H9 (cell line): Measurements from ENCODE around the gene RUSC2. TPM values are rescaled to one million over a fixed set of nuclear protein-coding genes. Genes with fewer than 3 reads are reported as not detected.

ENCODE experiments used
- DNase-seq: peaks from one replicate; pipeline ENCODE4 v3.0.0-alpha.2; 2017
- H2AFZ ChIP-seq: one replicate; pipeline ENCODE4 v1.6.1; 2013; ENCODE audit warnings: mild to moderate bottlenecking, low read length, control low read depth, moderate library complexity
- H2AK5ac ChIP-seq: 2 replicates; pipeline ENCODE4 v1.6.1; 2013; ENCODE audit warnings: low read length, control low read depth, mixed read lengths; ENCODE audit not compliant: insufficient read length
- H2BK120ac ChIP-seq: one replicate; pipeline ENCODE4 v1.6.1; 2013; ENCODE audit warnings: low read depth, mild to moderate bottlenecking, low read length, control low read depth, inconsistent platforms; ENCODE audit not compliant: poor library complexity, severe bottlenecking
- H2BK12ac ChIP-seq: 2 replicates; pipeline ENCODE4 v1.6.1; 2013; ENCODE audit warnings: low read length, control low read depth, mixed read lengths, low read depth; ENCODE audit not compliant: insufficient read length
- H2BK15ac ChIP-seq: 2 replicates; pipeline ENCODE4 v1.6.1; 2013; ENCODE audit warnings: low read depth, low read length, control low read depth
- H2BK20ac ChIP-seq: one replicate; pipeline ENCODE4 v1.6.1; 2013; ENCODE audit warnings: low read depth, mild to moderate bottlenecking, low read length, control low read depth, inconsistent platforms; ENCODE audit not compliant: poor library complexity, severe bottlenecking
- H2BK5ac ChIP-seq: 2 replicates; pipeline ENCODE4 v1.6.1; 2013; ENCODE audit warnings: low read length, control low read depth, mixed read lengths; ENCODE audit not compliant: insufficient read length
- H3K14ac ChIP-seq: 2 replicates; pipeline ENCODE4 v1.6.1; 2013; ENCODE audit warnings: low read length, control low read depth; ENCODE audit not compliant: insufficient read depth
- H3K18ac ChIP-seq: 2 replicates; pipeline ENCODE4 v1.6.1; 2013; ENCODE audit warnings: low read depth, mild to moderate bottlenecking, mixed read lengths, low read length, control low read depth; ENCODE audit not compliant: insufficient read length
- H3K23ac ChIP-seq: 2 replicates; pipeline ENCODE4 v1.6.1; 2013; ENCODE audit warnings: low read length, control low read depth, mixed read lengths, low read depth; ENCODE audit not compliant: insufficient read length
- H3K23me2 ChIP-seq: 2 replicates; pipeline ENCODE4 v1.6.1; 2013; ENCODE audit warnings: low read depth, mild to moderate bottlenecking, mixed read lengths, low read length, control low read depth; ENCODE audit not compliant: insufficient read length, poor library complexity, severe bottlenecking
- H3K27ac ChIP-seq: 2 replicates; pipeline ENCODE4 v1.5.1; 2013; ENCODE audit warnings: low read length, control low read depth, mixed read lengths, low read depth; ENCODE audit not compliant: insufficient read length
- H3K27me3 ChIP-seq: 2 replicates; pipeline ENCODE4 v1.6.1; 2013; ENCODE audit warnings: low read length, control low read depth, inconsistent platforms; ENCODE audit not compliant: insufficient read depth
- H3K4ac ChIP-seq: 2 replicates; pipeline ENCODE4 v1.6.1; 2013; ENCODE audit warnings: low read depth, mild to moderate bottlenecking, control low read depth, inconsistent platforms, low read length, moderate library complexity
- H3K4me1 ChIP-seq: 2 replicates; pipeline ENCODE4 v1.6.1; 2013; ENCODE audit warnings: low read length, control low read depth, inconsistent platforms; ENCODE audit not compliant: insufficient read depth
- H3K4me2 ChIP-seq: 2 replicates; pipeline ENCODE4 v1.6.1; 2013; ENCODE audit warnings: low read length, control low read depth, mixed read lengths; ENCODE audit not compliant: insufficient read length, insufficient read depth
- H3K56ac ChIP-seq: 2 replicates; pipeline ENCODE4 v1.6.1; 2013; ENCODE audit warnings: low read depth, mild to moderate bottlenecking, mixed read lengths, low read length, control low read depth; ENCODE audit not compliant: insufficient read length
- H3K79me1 ChIP-seq: 2 replicates; pipeline ENCODE4 v1.6.1; 2013; ENCODE audit warnings: low read depth, mild to moderate bottlenecking, moderate library complexity, low read length, control low read depth, inconsistent platforms; ENCODE audit not compliant: insufficient read depth, poor library complexity, severe bottlenecking
- H3K79me2 ChIP-seq: 2 replicates; pipeline ENCODE4 v1.6.1; 2013; ENCODE audit warnings: low read length, control low read depth, inconsistent platforms; ENCODE audit not compliant: insufficient read depth
- H3K9ac ChIP-seq: 2 replicates; pipeline ENCODE4 v1.6.1; 2013; ENCODE audit warnings: low read length, control low read depth, mixed read lengths; ENCODE audit not compliant: insufficient read length; ENCODE audit errors: extremely low read depth
- H3K9me3 ChIP-seq: one replicate; pipeline ENCODE4 v1.6.1; 2013; ENCODE audit warnings: low read depth, low read length, inconsistent platforms; ENCODE audit not compliant: control insufficient read depth
- H3T11ph ChIP-seq: one replicate; pipeline ENCODE4 v1.6.1; 2013; ENCODE audit warnings: mild to moderate bottlenecking, low read length, control low read depth, inconsistent platforms
- H4K20me1 ChIP-seq: one replicate; pipeline ENCODE4 v1.6.1; 2013; ENCODE audit not compliant: control insufficient read depth, insufficient read length, insufficient read depth
- H4K5ac ChIP-seq: 2 replicates; pipeline ENCODE4 v1.6.1; 2013; ENCODE audit warnings: low read depth, mild to moderate bottlenecking, mixed read lengths, low read length, control low read depth; ENCODE audit not compliant: insufficient read length
- H4K8ac ChIP-seq: replicated peaks from 2 replicates; pipeline ENCODE4 v1.6.1; 2013; ENCODE audit warnings: low read length, control low read depth, mixed read lengths, low read depth; ENCODE audit not compliant: insufficient read length
- H4K91ac ChIP-seq: 2 replicates; pipeline ENCODE4 v1.6.1; 2013; ENCODE audit warnings: low read depth, mild to moderate bottlenecking, moderate library complexity, mixed read lengths, low read length, control low read depth; ENCODE audit not compliant: insufficient read length
- H3K27ac Mint-ChIP-seq, 3 experiments: 2 replicates in 2 of 3; 3 replicates in 1 of 3; pipeline ENCODE4 v1.8.0; 2020 to 2021; ENCODE audit warnings: mixed read lengths in 3 of 3, mild to moderate bottlenecking in 1 of 3, moderate library complexity in 1 of 3
- H3K27me3 Mint-ChIP-seq: 2 replicates; pipeline ENCODE4 v1.8.0; 2021; ENCODE audit warnings: low read depth, mild to moderate bottlenecking, moderate library complexity, mixed read lengths
- H3K36me3 Mint-ChIP-seq, 3 experiments: 2 replicates in 2 of 3; 3 replicates in 1 of 3; pipeline ENCODE4 v1.8.0; 2020 to 2021; ENCODE audit warnings: low read depth in 3 of 3, mixed read lengths in 3 of 3; ENCODE audit not compliant: insufficient read depth in 1 of 3
- H3K4me1 Mint-ChIP-seq, 2 experiments: 2 replicates each; pipeline ENCODE4 v1.8.0; 2020; ENCODE audit warnings: mixed read lengths in 2 of 2
- H3K4me3 Mint-ChIP-seq, 2 experiments: 2 replicates in 1 of 2; 3 replicates in 1 of 2; pipeline ENCODE4 v1.8.0; 2020 to 2021; ENCODE audit warnings: mild to moderate bottlenecking in 2 of 2, mixed read lengths in 2 of 2, moderate library complexity in 1 of 2
- H3K9me3 Mint-ChIP-seq, 2 experiments: 2 replicates in 1 of 2; 3 replicates in 1 of 2; pipeline ENCODE4 v1.8.0; 2020; ENCODE audit warnings: mild to moderate bottlenecking in 2 of 2, mixed read lengths in 2 of 2, moderate library complexity in 1 of 2
- total RNA-seq: library from RNA; stranded (reverse); gene quantifications from 2 replicates; pipeline ENCODE4 v1.2.1, GENCODE V29; 2021
- TF ChIP-seq, protein P1 (sequence below): fragments of 200-600 bp; sonication (generic); conservative IDR thresholded peaks from 3 replicates; pipeline ENCODE4 v1.8.0; 2021; ENCODE audit warnings: antibody characterized with exemption, mild to moderate bottlenecking

The RUSC2 gene
- total RNA-seq, 1 experiment from 2014 or later = 6.3 TPM

DNA sequence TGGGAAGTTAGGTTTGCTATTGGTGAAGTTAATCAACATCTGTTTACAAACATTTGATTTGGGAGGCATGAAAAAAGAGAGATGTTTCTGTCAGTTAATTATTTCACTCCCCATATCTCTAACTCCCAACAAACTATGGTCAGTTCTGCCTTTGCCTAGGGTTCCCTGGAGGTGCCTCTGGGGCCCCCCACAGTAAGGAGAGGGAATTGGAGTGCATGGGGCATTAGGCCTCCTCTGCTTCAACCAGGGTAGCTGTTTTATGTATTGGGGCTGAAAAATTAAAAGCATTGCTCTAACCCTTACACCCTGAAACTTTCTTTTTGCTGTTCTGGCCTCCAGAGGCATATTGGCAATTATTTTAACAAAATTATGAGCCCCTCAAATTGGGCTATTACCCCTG, 32.3 kb downstream of the RUSC2 start:
- no peak overlapping the region for H3K9ac ChIP-seq
- H3K4ac ChIP-seq = no peak overlapping the region
- H3K27me3 ChIP-seq = no peaks in the 10 kb centered on the region
- no peak overlapping the region for H2BK120ac ChIP-seq
- H3T11ph ChIP-seq = no peak overlapping the region
- Mint-ChIP-seq H3K4me1 (peaks cover 33 to 36% of the 10 kb centered on the region in 2 experiments), H3K27ac (no peak overlapping the region), H3K36me3 (no peaks in the 10 kb centered on the region), H3K27me3 (no peaks in the 10 kb centered on the region), H3K9me3 (no peaks in the 10 kb centered on the region), H3K4me3 (no peak overlapping the region)
- H2AFZ ChIP-seq = no peak overlapping the region
- H3K56ac ChIP-seq = no peak overlapping the region
- peaks cover 14% of the 10 kb centered on the region for H3K4me1 ChIP-seq
- no peak overlapping the region for H2BK12ac ChIP-seq
- no peak overlapping the region for H2BK20ac ChIP-seq
- H4K5ac ChIP-seq = no peak overlapping the region
- no peak overlapping the region for H2BK15ac ChIP-seq
- H3K23me2 ChIP-seq = no peaks in the 10 kb centered on the region
- no peak overlapping the region for H3K23ac ChIP-seq
- no peak overlapping the region for H3K27ac ChIP-seq
- H4K8ac ChIP-seq = no peak overlapping the region
- H3K14ac ChIP-seq = no peak overlapping the region
- H3K79me2 ChIP-seq = no peaks in the 10 kb centered on the region
- H4K91ac ChIP-seq = no peak overlapping the region
- no peaks in the 10 kb centered on the region for H3K9me3 ChIP-seq
- no peaks in the 10 kb centered on the region for H4K20me1 ChIP-seq
- H2BK5ac ChIP-seq = no peak overlapping the region
- TF ChIP-seq, protein P1, sequence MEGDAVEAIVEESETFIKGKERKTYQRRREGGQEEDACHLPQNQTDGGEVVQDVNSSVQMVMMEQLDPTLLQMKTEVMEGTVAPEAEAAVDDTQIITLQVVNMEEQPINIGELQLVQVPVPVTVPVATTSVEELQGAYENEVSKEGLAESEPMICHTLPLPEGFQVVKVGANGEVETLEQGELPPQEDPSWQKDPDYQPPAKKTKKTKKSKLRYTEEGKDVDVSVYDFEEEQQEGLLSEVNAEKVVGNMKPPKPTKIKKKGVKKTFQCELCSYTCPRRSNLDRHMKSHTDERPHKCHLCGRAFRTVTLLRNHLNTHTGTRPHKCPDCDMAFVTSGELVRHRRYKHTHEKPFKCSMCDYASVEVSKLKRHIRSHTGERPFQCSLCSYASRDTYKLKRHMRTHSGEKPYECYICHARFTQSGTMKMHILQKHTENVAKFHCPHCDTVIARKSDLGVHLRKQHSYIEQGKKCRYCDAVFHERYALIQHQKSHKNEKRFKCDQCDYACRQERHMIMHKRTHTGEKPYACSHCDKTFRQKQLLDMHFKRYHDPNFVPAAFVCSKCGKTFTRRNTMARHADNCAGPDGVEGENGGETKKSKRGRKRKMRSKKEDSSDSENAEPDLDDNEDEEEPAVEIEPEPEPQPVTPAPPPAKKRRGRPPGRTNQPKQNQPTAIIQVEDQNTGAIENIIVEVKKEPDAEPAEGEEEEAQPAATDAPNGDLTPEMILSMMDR = peak; percentile 63
- H2AK5ac ChIP-seq = no peak overlapping the region
- DNase-seq = no peak
- H3K79me1 ChIP-seq = no peaks in the 10 kb centered on the region
- no peak overlapping the region for H3K4me2 ChIP-seq
- no peak overlapping the region for H3K18ac ChIP-seq
